Parietal lobe (tissue), 1 donor: ENCODE measurements around the gene ITIH2. TPM values are rescaled to one million over a fixed set of nuclear protein-coding genes. Genes with fewer than 3 reads are reported as not detected.

Experiments
- total RNA-seq: library from RNA; depleted of rRNA; stranded (reverse); fragments of >200 nt; gene quantifications from one replicate; pipeline ENCODE4 v1.2.3, GENCODE V29; 2014

Gene ITIH2, protein sequence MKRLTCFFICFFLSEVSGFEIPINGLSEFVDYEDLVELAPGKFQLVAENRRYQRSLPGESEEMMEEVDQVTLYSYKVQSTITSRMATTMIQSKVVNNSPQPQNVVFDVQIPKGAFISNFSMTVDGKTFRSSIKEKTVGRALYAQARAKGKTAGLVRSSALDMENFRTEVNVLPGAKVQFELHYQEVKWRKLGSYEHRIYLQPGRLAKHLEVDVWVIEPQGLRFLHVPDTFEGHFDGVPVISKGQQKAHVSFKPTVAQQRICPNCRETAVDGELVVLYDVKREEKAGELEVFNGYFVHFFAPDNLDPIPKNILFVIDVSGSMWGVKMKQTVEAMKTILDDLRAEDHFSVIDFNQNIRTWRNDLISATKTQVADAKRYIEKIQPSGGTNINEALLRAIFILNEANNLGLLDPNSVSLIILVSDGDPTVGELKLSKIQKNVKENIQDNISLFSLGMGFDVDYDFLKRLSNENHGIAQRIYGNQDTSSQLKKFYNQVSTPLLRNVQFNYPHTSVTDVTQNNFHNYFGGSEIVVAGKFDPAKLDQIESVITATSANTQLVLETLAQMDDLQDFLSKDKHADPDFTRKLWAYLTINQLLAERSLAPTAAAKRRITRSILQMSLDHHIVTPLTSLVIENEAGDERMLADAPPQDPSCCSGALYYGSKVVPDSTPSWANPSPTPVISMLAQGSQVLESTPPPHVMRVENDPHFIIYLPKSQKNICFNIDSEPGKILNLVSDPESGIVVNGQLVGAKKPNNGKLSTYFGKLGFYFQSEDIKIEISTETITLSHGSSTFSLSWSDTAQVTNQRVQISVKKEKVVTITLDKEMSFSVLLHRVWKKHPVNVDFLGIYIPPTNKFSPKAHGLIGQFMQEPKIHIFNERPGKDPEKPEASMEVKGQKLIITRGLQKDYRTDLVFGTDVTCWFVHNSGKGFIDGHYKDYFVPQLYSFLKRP
- total RNA-seq: 2.8 TPM

DNA sequence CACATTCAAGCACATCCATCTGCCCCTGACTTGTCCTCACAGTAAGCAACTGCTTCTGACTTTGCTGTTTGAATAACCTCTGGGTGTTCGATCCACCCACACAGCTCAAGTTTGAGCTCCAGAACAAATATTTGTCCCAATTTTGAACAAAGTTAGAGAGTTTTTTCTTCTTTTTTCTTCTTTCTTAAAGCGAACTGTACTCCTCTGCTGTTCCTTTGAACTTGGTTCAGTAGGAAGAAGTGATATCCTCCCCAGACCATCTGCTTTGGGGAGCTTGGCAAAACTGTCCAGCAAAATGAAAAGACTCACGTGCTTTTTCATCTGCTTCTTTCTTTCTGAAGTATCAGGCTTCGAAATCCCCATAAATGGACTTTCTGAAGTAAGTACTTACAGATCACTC, at the start of gene ITIH2:
TSS of gene ITIH2 (plus strand) at position 177 of the 400 bp plus-strand sequence. CDS start at position 296, 119 bp downstream.

DNA sequence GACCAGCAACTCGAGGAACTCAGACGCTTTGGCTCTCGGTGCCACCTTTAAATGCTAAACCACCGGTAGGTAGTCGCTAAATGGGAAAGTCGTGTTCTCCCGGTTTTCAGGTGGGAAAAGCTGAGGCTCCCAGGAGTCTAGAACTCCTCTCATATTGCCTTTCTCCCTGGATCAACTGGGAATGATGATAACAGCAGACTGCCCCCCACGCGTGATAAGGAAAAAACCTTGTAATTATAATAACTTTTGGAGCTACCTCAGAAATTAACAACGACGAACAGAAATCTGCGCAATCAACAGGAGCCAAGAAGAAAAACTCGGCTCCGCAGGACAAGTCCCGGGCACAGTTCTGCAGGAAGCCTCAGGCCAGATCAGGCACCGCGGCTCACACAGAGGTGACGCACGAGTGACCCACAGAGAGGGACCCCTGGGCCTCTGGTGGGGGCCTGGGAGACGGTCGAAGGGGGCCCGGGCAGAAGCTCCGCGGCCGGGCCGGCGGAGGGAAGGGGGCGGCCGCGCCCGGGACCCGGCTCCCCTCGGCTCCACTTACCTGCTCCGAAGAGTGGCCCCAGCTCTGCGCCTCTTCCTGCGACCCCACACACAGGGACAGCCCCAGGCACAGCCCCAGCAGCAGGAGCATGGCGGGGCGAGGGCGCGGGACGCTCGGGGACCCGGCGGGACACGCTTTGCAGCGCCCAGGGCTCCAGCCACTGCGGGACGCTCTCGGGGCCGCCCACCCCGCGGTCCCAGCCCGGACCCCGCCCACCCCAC, 36.7 kb upstream of the ITIH2 start, which contains the start of gene ITIH5:
TSS of gene ITIH5 (minus strand) at position 714 of the 771 bp plus-strand sequence. CDS start at position 640, 74 bp downstream.

DNA sequence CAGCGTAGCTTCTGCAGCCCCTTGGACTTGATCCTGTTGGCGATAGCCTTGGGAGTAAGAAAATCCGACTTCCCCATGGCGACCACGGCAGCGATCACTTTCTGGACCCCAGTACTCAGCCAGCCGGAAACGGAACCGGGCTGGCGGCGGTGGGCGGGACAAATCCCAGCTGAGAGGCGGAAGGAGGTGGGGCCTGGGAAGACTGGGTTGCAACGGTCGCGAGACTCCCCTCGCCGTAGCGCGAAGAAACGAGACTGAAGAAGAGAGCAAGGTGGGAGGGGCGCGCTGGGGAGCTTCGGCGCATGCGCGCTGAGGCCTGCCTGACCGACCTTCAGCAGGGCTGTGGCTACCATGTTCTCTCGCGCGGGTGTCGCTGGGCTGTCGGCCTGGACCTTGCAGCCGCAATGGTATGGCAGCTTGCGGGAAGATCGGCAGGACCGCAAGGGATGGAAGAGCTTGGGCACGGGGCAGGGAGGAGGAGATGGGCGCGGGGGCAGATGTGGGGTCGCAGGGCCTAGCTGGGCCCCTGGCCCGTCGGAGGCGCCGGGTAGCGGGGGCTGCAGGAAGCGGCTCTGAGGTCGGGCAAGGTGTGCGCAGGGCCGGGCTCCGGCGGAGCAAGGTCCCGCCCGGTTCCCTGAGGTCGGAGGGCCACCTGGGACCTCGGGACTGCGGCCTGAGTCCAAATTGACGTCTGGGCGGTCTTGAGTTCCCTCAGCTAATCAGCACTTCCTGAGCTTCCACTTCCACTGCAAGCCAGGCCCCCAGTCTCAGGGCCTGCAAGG, 84.9 kb downstream of the ITIH2 start, which contains the start of the genes ATP5F1C and KIN:
TSS of gene ATP5F1C (plus strand) at position 321 of the 782 bp plus-strand sequence. CDS start at position 352, 31 bp downstream.
TSS of gene KIN (minus strand) at position 137 of the 782 bp plus-strand sequence. CDS start at position 77, 60 bp downstream.

Other genes starting within 250 kb of the ITIH2 start
- gene ITIH5, start 36.4 kb upstream of the ITIH2 start, total RNA-seq: 12.2 TPM
- 15.3 TPM for gene KIN, start 84.7 kb downstream of the ITIH2 start, total RNA-seq
- gene ATP5F1C, start 84.9 kb downstream of the ITIH2 start, total RNA-seq: 258 TPM
- 5.9 TPM for gene TAF3, start 115.2 kb downstream of the ITIH2 start, total RNA-seq